H1 (cell line): Measurements from ENCODE around the gene KCNK3. TPM values are rescaled to one million over a fixed set of nuclear protein-coding genes. Genes with fewer than 3 reads are reported as not detected.

ENCODE experiments used
- PHF8 ChIP-seq: fragments of 200-600 bp; sonication (generic); conservative IDR thresholded peaks from 2 replicates; pipeline ENCODE4 v1.7.1; 2012; ENCODE audit warnings: low read depth, mild to moderate bottlenecking, inconsistent platforms, low read length, moderate library complexity
- polyA plus RNA-seq, 7 experiments: library from polyadenylated mRNA; depleted of rRNA in 3 of 7; stranded (reverse) in 5 of 7; unstranded in 2 of 7; fragments of >200 nt in 5 of 7; fragments of 200-250 nt in 2 of 7; gene quantifications; 1 replicate in 5 of 7; 2 replicates in 1 of 7; 4 replicates in 1 of 7; pipeline versions ENCODE4 v1.2.1 to v1.2.3, GENCODE V29; 2011 to 2013; ENCODE audit warnings: missing spikeins in 2 of 7, mixed read lengths in 2 of 7
- total RNA-seq: library from RNA; stranded (reverse); fragmentation: NEBNext Ultra II Directional; extraction: Animal tissue kit (Norgen Biotek cat#: 25700); gene quantifications from 2 replicates; pipeline ENCODE4 v1.2.1, GENCODE V29; 2021

The KCNK3 gene
- total and polyA plus RNA-seq, 2 of the 8 experiments (the other 6 are each of a cell fraction or from before 2014, with no cell fraction given): 0.29 to 0.30 TPM

DNA sequence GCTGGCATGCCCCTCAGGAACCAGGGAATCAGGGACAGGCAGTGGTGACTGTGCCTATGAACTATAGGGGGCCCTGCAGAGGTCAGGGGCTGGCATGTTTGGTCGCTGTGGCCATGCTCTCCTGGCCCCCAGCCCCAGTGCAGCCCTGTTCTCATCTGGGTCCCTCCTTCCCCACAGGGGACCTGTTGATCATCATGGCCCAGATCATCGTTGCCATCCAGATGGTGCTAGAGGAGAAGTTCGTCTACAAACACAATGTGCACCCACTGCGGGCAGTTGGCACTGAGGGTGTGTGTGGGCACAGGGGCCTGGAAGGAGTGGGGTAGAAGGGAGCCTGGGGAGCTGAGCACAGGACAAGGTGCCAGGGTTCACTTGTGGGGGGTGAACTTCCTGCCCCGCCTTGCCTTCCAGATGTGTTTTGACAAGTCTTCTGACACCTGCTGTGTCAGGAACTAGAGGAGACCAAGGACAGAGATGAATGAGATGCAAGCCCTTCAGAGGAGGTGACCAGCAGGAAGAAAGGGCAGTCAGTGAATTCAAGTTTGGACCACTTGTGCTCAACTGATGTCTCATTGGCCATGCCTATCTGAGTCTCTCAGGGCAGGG is 83.8 kb downstream of the KCNK3 start (continued):
- no peak for TF ChIP-seq PHF8
- TF ChIP-seq, all 59 proteins: peak for 0
